Measurements from ENCODE around the gene FANCE.

- no peak for TF ChIP-seq EZH2 (IDR thresholded peaks at IDR 0.05; ENCODE audit: low read depth)
- TF ChIP-seq CTCF (conservative IDR thresholded peaks at IDR 0.05), result no peak
These were observed 38.2 kb upstream of the FANCE start for GRCh38 chr6:35413911-35414310.
